Mesendoderm (in vitro differentiated cells): ENCODE measurements around the gene RAB3C.

Experiments used
- DNase-seq: peaks from one replicate; pipeline ENCODE4 v3.0.0; 2013
- H2AK5ac ChIP-seq: 2 replicates; pipeline ENCODE4 v1.6.1; 2013; ENCODE audit warnings: low read length, inconsistent platforms
- H2BK120ac ChIP-seq: 2 replicates; pipeline ENCODE4 v1.6.1; 2013; ENCODE audit warnings: low read depth, mild to moderate bottlenecking, low read length, moderate library complexity, mixed read lengths
- H2BK15ac ChIP-seq: replicated peaks from 2 replicates; pipeline ENCODE4 v1.6.1; 2013; ENCODE audit warnings: low read depth, mild to moderate bottlenecking, moderate library complexity
- H2BK5ac ChIP-seq: 2 replicates; pipeline ENCODE4 v1.6.1; 2013; ENCODE audit warnings: low read length, inconsistent platforms
- H3K18ac ChIP-seq: 2 replicates; pipeline ENCODE4 v1.6.1; 2013; ENCODE audit warnings: mild to moderate bottlenecking, low read length, mixed read lengths
- H3K23ac ChIP-seq: one replicate; pipeline ENCODE4 v1.6.1; 2013; ENCODE audit warnings: low read length
- H3K27ac ChIP-seq: 2 replicates; pipeline ENCODE4 v1.5.1; 2013; ENCODE audit warnings: low read depth, mild to moderate bottlenecking, inconsistent platforms, low read length, moderate library complexity
- H3K27me3 ChIP-seq: 2 replicates; pipeline ENCODE4 v1.6.1; 2013; ENCODE audit warnings: low read length, control low read depth, mild to moderate bottlenecking, inconsistent platforms; ENCODE audit not compliant: insufficient read depth, poor library complexity
- H3K36me3 ChIP-seq: 2 replicates; pipeline ENCODE4 v1.6.1; 2013; ENCODE audit warnings: low read length, inconsistent platforms; ENCODE audit not compliant: control insufficient read depth, insufficient read depth
- H3K4ac ChIP-seq: one replicate; pipeline ENCODE4 v1.6.1; 2013; ENCODE audit warnings: low read depth, mild to moderate bottlenecking, low read length, moderate library complexity
- H3K4me1 ChIP-seq: 2 replicates; pipeline ENCODE4 v1.6.1; 2013; ENCODE audit warnings: low read depth, low read length, inconsistent platforms; ENCODE audit not compliant: control insufficient read depth
- H3K4me2 ChIP-seq: 2 replicates; pipeline ENCODE4 v1.6.1; 2013; ENCODE audit warnings: low read length
- H3K4me3 ChIP-seq: 2 replicates; pipeline ENCODE4 v1.5.1; 2013; ENCODE audit warnings: mild to moderate bottlenecking, low read length
- H3K56ac ChIP-seq: one replicate; pipeline ENCODE4 v1.6.1; 2013; ENCODE audit warnings: low read length
- H3K79me1 ChIP-seq: 2 replicates; pipeline ENCODE4 v1.6.1; 2013; ENCODE audit warnings: low read length, inconsistent platforms
- H3K79me2 ChIP-seq: 2 replicates; pipeline ENCODE4 v1.6.1; 2013; ENCODE audit warnings: mild to moderate bottlenecking, low read length; ENCODE audit not compliant: control insufficient read depth, insufficient read depth
- H3K9ac ChIP-seq: 2 replicates; pipeline ENCODE4 v1.6.1; 2013; ENCODE audit warnings: low read length, inconsistent platforms
- H4K5ac ChIP-seq: one replicate; pipeline ENCODE4 v1.6.1; 2013; ENCODE audit warnings: low read length
- H4K8ac ChIP-seq: one replicate; pipeline ENCODE4 v1.6.1; 2013; ENCODE audit warnings: low read depth, mild to moderate bottlenecking, control low read depth, low read length, moderate library complexity
- WGBS: extraction: QIAGEN DNeasy Blood & Tissue Kit; methylation state at CpG from one replicate; pipeline ENCODE4 v1.1.7; 2013; ENCODE audit warnings: low lambda C conversion rate, missing lambda C conversion rate; ENCODE audit not compliant: insufficient coverage; ENCODE audit errors: extremely low coverage; 5-methylcytosine and 5-hydroxymethylcytosine counted together

The RAB3C gene

GRCh38 chr5:58891086-58891970 is 308.5 kb downstream of the RAB3C start:
- Histone ChIP-seq H3K79me1 (no peaks in the 10 kb centered on the region), H2BK15ac (no peak overlapping the region), H2BK5ac (no peak overlapping the region), H3K4me3 (no peak overlapping the region), H3K18ac (peak overlapping the region; percentile 72), H3K79me2 (no peaks in the 10 kb centered on the region), H3K27ac (no peak overlapping the region), H3K4me2 (no peak overlapping the region), H3K36me3 (no peaks in the 10 kb centered on the region), H3K56ac (peak overlapping the region; percentile 81), H2AK5ac (no peak overlapping the region), H4K5ac (no peak overlapping the region), H2BK120ac (no peak overlapping the region), H3K23ac (no peak overlapping the region), H3K9ac (peak overlapping the region; percentile 23), H3K27me3 (no peaks in the 10 kb centered on the region), H4K8ac (no peak overlapping the region), H3K4me1 (no peaks in the 10 kb centered on the region), H3K4ac (peak overlapping the region; percentile 7)
- DNase-seq, result peak; percentile 82
- no CpG with 5 or more reads among the region's 18 CpGs for WGBS

DNA sequence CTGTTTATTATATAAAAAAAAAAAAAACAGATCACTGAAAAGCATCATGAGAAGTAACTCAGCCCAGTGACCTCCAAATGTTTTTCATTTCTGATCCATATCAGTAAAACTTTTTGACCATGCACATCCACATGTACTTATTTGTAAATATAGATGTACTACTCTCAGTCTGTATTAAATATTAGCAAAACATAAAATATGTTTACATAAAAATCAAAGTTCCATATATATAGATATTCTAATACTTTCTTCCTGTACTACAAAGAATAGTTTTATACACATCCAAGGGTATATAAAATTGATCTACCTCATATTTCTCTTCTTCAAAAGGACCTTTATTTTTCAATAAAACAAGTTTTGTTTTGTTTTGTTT is 309.1 kb downstream of the RAB3C start:
- Histone ChIP-seq H2BK5ac (no peak overlapping the region), H3K27me3 (no peaks in the 10 kb centered on the region), H2BK120ac (no peak overlapping the region), H4K8ac (no peak overlapping the region), H3K4me3 (no peak overlapping the region), H3K79me1 (no peaks in the 10 kb centered on the region), H3K4ac (no peak overlapping the region), H3K4me2 (no peak overlapping the region), H3K56ac (no peak overlapping the region), H4K5ac (no peak overlapping the region), H3K27ac (no peak overlapping the region), H3K36me3 (no peaks in the 10 kb centered on the region), H3K23ac (no peak overlapping the region), H3K18ac (no peak overlapping the region), H2BK15ac (no peak overlapping the region), H3K79me2 (no peaks in the 10 kb centered on the region), H3K4me1 (no peaks in the 10 kb centered on the region), H3K9ac (no peak overlapping the region), H2AK5ac (no peak overlapping the region)
- no peak for DNase-seq

DNA sequence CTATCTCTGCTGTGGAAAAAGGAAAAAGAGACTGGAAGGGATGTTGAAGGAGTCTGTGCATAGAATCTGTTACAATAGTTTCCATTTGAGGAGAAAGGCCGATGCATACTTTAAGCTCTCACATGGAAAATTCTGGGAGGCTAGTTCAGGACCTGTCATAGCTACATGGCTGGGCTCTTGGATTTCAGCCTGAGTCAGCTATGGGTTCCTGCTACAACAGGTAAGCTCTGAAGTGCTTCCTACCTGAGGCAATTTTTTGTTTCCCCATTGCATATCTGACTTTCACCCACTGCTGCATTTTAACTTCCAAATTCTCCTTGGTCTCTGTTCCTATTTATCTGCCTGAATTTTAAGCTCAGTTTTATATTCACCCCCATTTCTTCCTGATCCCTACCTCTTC is 310.7 kb downstream of the RAB3C start:
- Histone ChIP-seq H3K79me2 (no peaks in the 10 kb centered on the region), H3K4me2 (no peak overlapping the region), H3K36me3 (no peaks in the 10 kb centered on the region), H3K18ac (no peak overlapping the region), H2BK120ac (no peak overlapping the region), H3K27ac (no peak overlapping the region), H3K4me3 (no peak overlapping the region), H2AK5ac (no peak overlapping the region), H2BK15ac (no peak overlapping the region), H3K27me3 (no peaks in the 10 kb centered on the region), H3K4me1 (no peaks in the 10 kb centered on the region), H3K56ac (no peak overlapping the region), H2BK5ac (no peak overlapping the region), H4K8ac (no peak overlapping the region), H3K9ac (no peak overlapping the region), H3K79me1 (no peaks in the 10 kb centered on the region), H3K4ac (peak overlapping the region; percentile 4), H3K23ac (peak overlapping the region; percentile 29), H4K5ac (no peak overlapping the region)
- no CpG with 5 or more reads among the region's 1 CpG for WGBS
- DNase-seq, result no peak

DNA sequence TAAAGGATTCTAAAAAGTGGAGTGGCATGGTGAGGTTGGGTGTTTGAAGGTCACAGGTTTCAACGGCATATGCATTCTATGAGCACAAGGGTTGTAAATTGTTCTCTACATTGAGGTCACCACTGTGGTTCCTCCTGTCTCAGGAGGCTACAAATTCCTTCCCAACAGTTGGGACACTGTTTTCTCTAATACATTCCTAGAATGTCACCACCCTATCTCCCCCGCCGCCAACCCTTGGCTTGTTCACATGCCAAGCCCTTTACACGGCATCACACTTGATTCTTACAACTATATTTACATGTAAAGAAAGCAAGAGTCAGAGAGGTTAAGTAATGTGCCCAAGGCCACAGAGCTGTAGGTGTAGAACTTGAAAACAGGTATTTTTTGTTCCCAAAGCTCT is 315.1 kb downstream of the RAB3C start:
- H3K27ac ChIP-seq, result peak overlapping the region; percentile 58

DNA sequence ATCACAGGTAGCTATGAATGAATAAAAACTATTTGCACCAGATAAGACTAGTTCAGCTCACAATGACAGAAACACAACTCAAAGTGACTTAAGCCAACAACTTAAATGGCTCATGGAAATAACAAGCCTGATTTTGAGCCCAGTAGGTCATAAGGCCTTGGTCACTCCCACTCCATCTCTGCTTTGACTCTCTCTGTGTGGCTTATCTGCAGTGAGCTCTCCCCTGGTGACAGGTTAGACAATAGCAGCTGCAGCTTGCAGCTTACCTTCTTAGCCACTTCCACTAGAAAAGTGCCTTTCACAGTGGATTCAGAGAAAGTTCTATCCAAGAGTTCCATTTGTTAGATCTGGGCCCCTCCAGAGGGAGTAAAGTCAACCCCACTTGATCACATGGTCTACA is 315.7 kb downstream of the RAB3C start:
- Histone ChIP-seq H4K5ac (no peak overlapping the region), H3K18ac (no peak overlapping the region), H2BK5ac (peak overlapping the region; percentile 9), H3K4ac (no peak overlapping the region), H3K9ac (no peak overlapping the region), H3K4me2 (no peak overlapping the region), H3K36me3 (no peaks in the 10 kb centered on the region), H3K79me2 (no peaks in the 10 kb centered on the region), H2AK5ac (no peak overlapping the region), H4K8ac (no peak overlapping the region), H3K27me3 (no peaks in the 10 kb centered on the region), H3K56ac (no peak overlapping the region), H3K27ac (peak overlapping the region; percentile 22), H3K4me3 (no peak overlapping the region), H3K4me1 (peaks cover 2% of the 10 kb centered on the region), H2BK120ac (no peak overlapping the region), H2BK15ac (no peak overlapping the region), H3K79me1 (no peaks in the 10 kb centered on the region), H3K23ac (no peak overlapping the region)
- peak; percentile 76 for DNase-seq

More for the DNA sequence above, 315.1 kb downstream of the RAB3C start:
- H3K56ac ChIP-seq, result no peak overlapping the region
- H3K79me1 ChIP-seq, result no peaks in the 10 kb centered on the region
- H4K5ac ChIP-seq, result no peak overlapping the region
- H3K23ac ChIP-seq, result no peak overlapping the region
- no peak overlapping the region for H3K4ac ChIP-seq
- no peak overlapping the region for H2AK5ac ChIP-seq
- no peak overlapping the region for H2BK15ac ChIP-seq
- H3K4me3 ChIP-seq, result no peak overlapping the region
- H3K27me3 ChIP-seq, result no peaks in the 10 kb centered on the region
- H3K79me2 ChIP-seq, result no peaks in the 10 kb centered on the region
- DNase-seq, result peak; percentile 56
- H3K36me3 ChIP-seq, result no peaks in the 10 kb centered on the region
- no peak overlapping the region for H3K9ac ChIP-seq
- H3K4me2 ChIP-seq, result no peak overlapping the region
- H4K8ac ChIP-seq, result no peak overlapping the region
- H2BK5ac ChIP-seq, result peak overlapping the region; percentile 30
- WGBS, result no CpG with 5 or more reads among the region's 4 CpGs
- H3K18ac ChIP-seq, result peak overlapping the region; percentile 32
- peaks cover 2% of the 10 kb centered on the region for H3K4me1 ChIP-seq
- no peak overlapping the region for H2BK120ac ChIP-seq

DNA sequence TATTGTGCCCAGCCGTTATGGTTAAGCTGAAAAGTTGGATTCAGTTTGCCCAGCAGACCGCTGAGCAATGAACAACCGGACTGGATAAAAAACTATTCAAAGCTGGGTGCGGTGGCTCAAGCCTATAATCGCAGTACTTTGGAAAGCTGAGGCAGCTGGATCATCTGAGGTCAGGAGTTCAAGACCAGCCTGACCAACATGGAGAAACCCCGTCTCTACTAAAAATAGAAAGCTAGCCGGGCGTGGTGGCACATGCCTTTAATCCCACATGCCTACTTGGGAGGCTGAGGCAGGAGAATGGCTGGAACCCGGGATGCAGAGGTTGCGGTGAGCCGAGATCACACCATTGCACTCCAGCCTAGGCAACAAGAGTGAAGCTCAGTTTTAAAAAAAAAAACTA is 318.4 kb downstream of the RAB3C start:
- Histone ChIP-seq H3K4me3 (no peak overlapping the region), H3K56ac (no peak overlapping the region), H4K5ac (no peak overlapping the region), H2AK5ac (no peak overlapping the region), H3K36me3 (no peaks in the 10 kb centered on the region), H3K4me1 (peaks cover 2% of the 10 kb centered on the region), H2BK120ac (peak overlapping the region; percentile 54), H3K27me3 (no peaks in the 10 kb centered on the region), H3K79me2 (no peaks in the 10 kb centered on the region), H2BK5ac (no peak overlapping the region), H2BK15ac (no peak overlapping the region), H3K9ac (no peak overlapping the region), H3K4me2 (no peak overlapping the region), H3K18ac (peak overlapping the region; percentile 28), H3K27ac (no peak overlapping the region), H3K23ac (no peak overlapping the region), H3K79me1 (no peaks in the 10 kb centered on the region), H4K8ac (no peak overlapping the region), H3K4ac (no peak overlapping the region)
- DNase-seq, result no peak
- no CpG with 5 or more reads among the region's 11 CpGs for WGBS
